UCSD-AML1 (cell line): Measurements from ENCODE around the gene TEX22.

Source experiments
- DNase-seq: peaks from one replicate; lab custom pipeline; 2025; ENCODE audit not compliant: unreplicated experiment; lab: John Stamatoyannopoulos, UW

Gene TEX22

GRCh38 chr14:105384041-105384557, 14.2 kb upstream of the TEX22 start:
- no peak for DNase-seq

- DNase-seq, result no peak
Measured at GRCh38 chr14:105384605-105385321, 13.6 kb upstream of the TEX22 start.

- no peak for DNase-seq
Measured at GRCh38 chr14:105385322-105385637, 13.1 kb upstream of the TEX22 start.

- no peak for DNase-seq
Measured at GRCh38 chr14:105385698-105386365, 12.5 kb upstream of the TEX22 start.

- DNase-seq, result no peak
Measured at GRCh38 chr14:105386581-105387529, 11.5 kb upstream of the TEX22 start.

- no peak for DNase-seq
Measured at GRCh38 chr14:105387530-105387922, 10.8 kb upstream of the TEX22 start.

- DNase-seq, result no peak
Measured at GRCh38 chr14:105388110-105388951, 10.0 kb upstream of the TEX22 start.

GRCh38 chr14:105388976-105389375, 9.4 kb upstream of the TEX22 start:
- DNase-seq, result no peak

- no peak for DNase-seq
Measured at GRCh38 chr14:105389534-105389933, 8.8 kb upstream of the TEX22 start.

GRCh38 chr14:105389976-105390848, 8.1 kb upstream of the TEX22 start:
- peak; percentile 69 for DNase-seq

- DNase-seq, result no peak
Measured at GRCh38 chr14:105390849-105391500, 7.4 kb upstream of the TEX22 start.

- no peak for DNase-seq
Measured at GRCh38 chr14:105391541-105391940, 6.8 kb upstream of the TEX22 start.

- no peak for DNase-seq
Measured at GRCh38 chr14:105392131-105393090, 5.9 kb upstream of the TEX22 start.

GRCh38 chr14:105393151-105393550, 5.2 kb upstream of the TEX22 start:
- no peak for DNase-seq

- no peak for DNase-seq
Measured at GRCh38 chr14:105394714-105395537, 3.4 kb upstream of the TEX22 start.

GRCh38 chr14:105395538-105395854, 2.8 kb upstream of the TEX22 start:
- no peak for DNase-seq

- DNase-seq, result peak; percentile 48
Measured at GRCh38 chr14:105397350-105397931, 897 bp upstream of the TEX22 start.
